GM23338 (cell line): Measurements from ENCODE around the gene WBP11. TPM values are rescaled to one million over a fixed set of nuclear protein-coding genes. Genes with fewer than 3 reads are reported as not detected.

Experiments
- ATAC-seq: fragments of 200-7000 bp; cut with Tn5 transposase; 3 replicates; pipeline ENCODE4 v1.9.1; 2020
- DNase-seq: peaks from one replicate; pipeline ENCODE4 v3.0.0-alpha.2; 2015; ENCODE audit warnings: low spot score
- H2AFZ ChIP-seq: fragments of 200-600 bp; sonication (generic); 2 replicates; pipeline ENCODE4 v1.8.0; 2016; ENCODE audit warnings: antibody characterized with exemption, mild to moderate bottlenecking, moderate library complexity
- H3F3A ChIP-seq: fragments of 200-600 bp; sonication (generic); replicated peaks from 2 replicates; pipeline ENCODE4 v1.8.0; 2017; ENCODE audit warnings: antibody characterized with exemption, mixed run types, low read depth
- H3K27ac ChIP-seq: fragments of 200-600 bp; sonication (generic); 2 replicates; pipeline ENCODE4 v1.6.1; 2016; ENCODE audit warnings: low read depth
- H3K27me3 ChIP-seq: fragments of 200-600 bp; sonication (generic); 2 replicates; pipeline ENCODE4 v1.8.0; 2016; ENCODE audit warnings: mild to moderate bottlenecking, mixed run types, moderate library complexity; ENCODE audit not compliant: insufficient read depth
- H3K36me3 ChIP-seq: fragments of 200-600 bp; sonication (generic); 2 replicates; pipeline ENCODE4 v1.8.0; 2016; ENCODE audit warnings: mild to moderate bottlenecking; ENCODE audit not compliant: insufficient read depth
- H3K4me1 ChIP-seq: fragments of 200-600 bp; sonication (generic); 2 replicates; pipeline ENCODE4 v1.8.0; 2016; ENCODE audit warnings: mild to moderate bottlenecking, moderate library complexity; ENCODE audit not compliant: insufficient read depth
- H3K4me2 ChIP-seq: fragments of 200-600 bp; sonication (generic); 2 replicates; pipeline ENCODE4 v1.7.1; 2017; ENCODE audit warnings: mixed run types
- H3K4me3 ChIP-seq: fragments of 200-600 bp; sonication (generic); 2 replicates; pipeline ENCODE4 v1.6.1; 2016; ENCODE audit warnings: mixed run types
- H3K79me2 ChIP-seq: fragments of 200-600 bp; sonication (generic); replicated peaks from 2 replicates; pipeline ENCODE4 v1.8.0; 2017; ENCODE audit warnings: mild to moderate bottlenecking; ENCODE audit not compliant: insufficient read depth
- H3K9me2 ChIP-seq: fragments of 200-600 bp; sonication (generic); 2 replicates; pipeline ENCODE4 v1.8.0; 2017; ENCODE audit not compliant: insufficient read depth
- H4K20me1 ChIP-seq: fragments of 200-600 bp; sonication (generic); replicated peaks from 2 replicates; pipeline ENCODE4 v1.8.0; 2017; ENCODE audit warnings: mild to moderate bottlenecking; ENCODE audit not compliant: insufficient read depth
- H3K27ac Mint-ChIP-seq: 2 replicates; pipeline ENCODE4 v1.8.0; 2020; ENCODE audit warnings: inconsistent platforms, mild to moderate bottlenecking, moderate library complexity, mixed read lengths
- H3K27me3 Mint-ChIP-seq: 3 replicates; pipeline ENCODE4 v1.8.0; 2022; ENCODE audit warnings: low read depth, mild to moderate bottlenecking, moderate library complexity, mixed read lengths, inconsistent platforms; ENCODE audit not compliant: insufficient read depth, poor library complexity
- H3K36me3 Mint-ChIP-seq: 3 replicates; pipeline ENCODE4 v1.8.0; 2021; ENCODE audit warnings: low read depth, mild to moderate bottlenecking, inconsistent platforms, moderate library complexity, mixed read lengths
- H3K4me1 Mint-ChIP-seq: 3 replicates; pipeline ENCODE4 v1.8.0; 2020; ENCODE audit warnings: mild to moderate bottlenecking, inconsistent platforms, mixed read lengths
- H3K4me3 Mint-ChIP-seq: 3 replicates; pipeline ENCODE4 v1.8.0; 2021; ENCODE audit warnings: moderate library complexity, mild to moderate bottlenecking, inconsistent platforms, mixed read lengths
- H3K9me3 Mint-ChIP-seq: 3 replicates; pipeline ENCODE4 v1.8.0; 2020; ENCODE audit warnings: moderate library complexity, mild to moderate bottlenecking, inconsistent platforms, mixed read lengths
- CTCF ChIP-seq, 2 experiments: fragments of 200-600 bp in 1 of 2; sonication (generic) in 1 of 2; conservative IDR thresholded peaks; 2 replicates each; pipeline versions ENCODE4 v1.5.1 to v1.6.1; 2016 to 2017; ENCODE audit warnings: antibody characterized with exemption in 2 of 2, low read depth in 2 of 2, mild to moderate bottlenecking in 2 of 2, moderate library complexity in 1 of 2
- EZH2 ChIP-seq: fragments of 200-600 bp; sonication (generic); IDR thresholded peaks from one replicate; pipeline ENCODE4 v1.8.0; 2017; ENCODE audit warnings: antibody characterized with exemption, mild to moderate bottlenecking, low read depth; ENCODE audit not compliant: unreplicated experiment
- EZH2phosphoT487 ChIP-seq: fragments of 200-600 bp; sonication (generic); IDR thresholded peaks from one replicate; pipeline ENCODE4 v1.8.1; 2018; ENCODE audit warnings: antibody characterized with exemption; ENCODE audit not compliant: unreplicated experiment
- JUNB ChIP-seq: IDR thresholded peaks from one replicate; pipeline ENCODE4 v1.6.1; 2016; ENCODE audit warnings: antibody characterized with exemption; ENCODE audit not compliant: unreplicated experiment
- NANOG ChIP-seq: IDR thresholded peaks from 2 replicates; pipeline ENCODE4 v1.6.1; 2016; ENCODE audit warnings: antibody characterized with exemption, borderline replicate concordance
- POLR2AphosphoS5 ChIP-seq: IDR thresholded peaks from 2 replicates; pipeline ENCODE4 v1.6.1; 2016; ENCODE audit warnings: antibody characterized with exemption, low read depth
- STAT1 ChIP-seq: IDR thresholded peaks from one replicate; pipeline ENCODE4 v1.6.1; 2016; ENCODE audit warnings: antibody characterized with exemption; ENCODE audit not compliant: unreplicated experiment
- ZNF114 ChIP-seq: fragments of 250-450 bp; sonication (Bioruptor Pico); IDR thresholded peaks from 2 replicates; pipeline ENCODE4 v1.5.0; 2020; ENCODE audit warnings: mild to moderate bottlenecking, moderate library complexity
- ZNF331 ChIP-seq: fragments of 250-450 bp; sonication (Bioruptor Pico); IDR thresholded peaks from 2 replicates; pipeline ENCODE4 v1.5.0; 2020; ENCODE audit warnings: low read depth, mild to moderate bottlenecking, moderate library complexity
- ZNF462 ChIP-seq: fragments of 250-450 bp; sonication (Bioruptor Pico); IDR thresholded peaks from 2 replicates; pipeline ENCODE4 v1.5.0; 2020; ENCODE audit warnings: mild to moderate bottlenecking, moderate library complexity
- polyA plus RNA-seq: library from polyadenylated mRNA; unstranded; fragments of >200 nt; fragmentation: Nextera tagmentation; extraction: Ambion mirVana; gene quantifications from 2 replicates; pipeline ENCODE4 v1.2.1, GENCODE V29; 2016
- total RNA-seq: library from RNA; depleted of rRNA; stranded (reverse); fragments of >200 nt; shearing (Covaris generic); gene quantifications from 2 replicates; pipeline ENCODE4 v1.2.3, GENCODE V29; 2014
- TF ChIP-seq, protein P1 (sequence below): IDR thresholded peaks from one replicate; pipeline ENCODE4 v1.6.1; 2018; ENCODE audit warnings: antibody characterized with exemption; ENCODE audit not compliant: unreplicated experiment

WBP11 gene
- total and polyA plus RNA-seq, 2 experiments from 2014 or later: 57.1 to 148 TPM

GRCh38 chr12:14779834-14780233 lies 23.4 kb downstream of the WBP11 start (continued):
- TF ChIP-seq CTCF (conservative IDR thresholded peaks at IDR 0.05; ENCODE audit: low read depth in 2 of 2) (no peak), EZH2 (no peak), STAT1 (no peak), ZNF331 (CRISPR knock-in tag) (no peak), EZH2phosphoT487 (no peak), JUNB (no peak), NANOG (no peak), ZNF114 (CRISPR knock-in tag) (no peak)
- TF ChIP-seq, protein P1, sequence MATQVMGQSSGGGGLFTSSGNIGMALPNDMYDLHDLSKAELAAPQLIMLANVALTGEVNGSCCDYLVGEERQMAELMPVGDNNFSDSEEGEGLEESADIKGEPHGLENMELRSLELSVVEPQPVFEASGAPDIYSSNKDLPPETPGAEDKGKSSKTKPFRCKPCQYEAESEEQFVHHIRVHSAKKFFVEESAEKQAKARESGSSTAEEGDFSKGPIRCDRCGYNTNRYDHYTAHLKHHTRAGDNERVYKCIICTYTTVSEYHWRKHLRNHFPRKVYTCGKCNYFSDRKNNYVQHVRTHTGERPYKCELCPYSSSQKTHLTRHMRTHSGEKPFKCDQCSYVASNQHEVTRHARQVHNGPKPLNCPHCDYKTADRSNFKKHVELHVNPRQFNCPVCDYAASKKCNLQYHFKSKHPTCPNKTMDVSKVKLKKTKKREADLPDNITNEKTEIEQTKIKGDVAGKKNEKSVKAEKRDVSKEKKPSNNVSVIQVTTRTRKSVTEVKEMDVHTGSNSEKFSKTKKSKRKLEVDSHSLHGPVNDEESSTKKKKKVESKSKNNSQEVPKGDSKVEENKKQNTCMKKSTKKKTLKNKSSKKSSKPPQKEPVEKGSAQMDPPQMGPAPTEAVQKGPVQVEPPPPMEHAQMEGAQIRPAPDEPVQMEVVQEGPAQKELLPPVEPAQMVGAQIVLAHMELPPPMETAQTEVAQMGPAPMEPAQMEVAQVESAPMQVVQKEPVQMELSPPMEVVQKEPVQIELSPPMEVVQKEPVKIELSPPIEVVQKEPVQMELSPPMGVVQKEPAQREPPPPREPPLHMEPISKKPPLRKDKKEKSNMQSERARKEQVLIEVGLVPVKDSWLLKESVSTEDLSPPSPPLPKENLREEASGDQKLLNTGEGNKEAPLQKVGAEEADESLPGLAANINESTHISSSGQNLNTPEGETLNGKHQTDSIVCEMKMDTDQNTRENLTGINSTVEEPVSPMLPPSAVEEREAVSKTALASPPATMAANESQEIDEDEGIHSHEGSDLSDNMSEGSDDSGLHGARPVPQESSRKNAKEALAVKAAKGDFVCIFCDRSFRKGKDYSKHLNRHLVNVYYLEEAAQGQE: no peak

- Histone ChIP-seq H3K9me2 (no peaks in the 10 kb centered on the region), H3K4me3 (no peak overlapping the region), H3K79me2 (peaks cover 9% of the 10 kb centered on the region), H4K20me1 (peaks cover 5% of the 10 kb centered on the region; the same call in 1 of the 2 replicates), H3K27me3 (no peaks in the 10 kb centered on the region), H2AFZ (no peak overlapping the region), H3F3A (no peaks in the 10 kb centered on the region), H3K4me1 (peaks cover 22% of the 10 kb centered on the region), H3K36me3 (no peaks in the 10 kb centered on the region), H3K27ac (no peak overlapping the region), H3K4me2 (no peak overlapping the region)
- Mint-ChIP-seq H3K4me3 (no peak overlapping the region), H3K4me1 (peaks cover 31% of the 10 kb centered on the region), H3K27ac (no peak overlapping the region; the same call in 1 of the 2 replicates), H3K9me3 (no peaks in the 10 kb centered on the region), H3K27me3 (peaks cover 15% of the 10 kb centered on the region), H3K36me3 (no peaks in the 10 kb centered on the region)
- DNase-seq (no peak), ATAC-seq (no peak)
- TF ChIP-seq EZH2 (no peak), NANOG (no peak), ZNF462 (CRISPR knock-in tag) (no peak), POLR2AphosphoS5 (no peak)
Measured at GRCh38 chr12:14777271-14777670, 26.0 kb downstream of the WBP11 start.
